GM23338 (cell line): ENCODE measurements around the gene NDUFS6. TPM values are rescaled to one million over a fixed set of nuclear protein-coding genes. Genes with fewer than 3 reads are reported as not detected.

Experiments
- ATAC-seq: fragments of 200-7000 bp; cut with Tn5 transposase; 3 replicates; pipeline ENCODE4 v1.9.1; 2020
- DNase-seq: peaks from one replicate; pipeline ENCODE4 v3.0.0-alpha.2; 2015; ENCODE audit warnings: low spot score
- H2AFZ ChIP-seq: fragments of 200-600 bp; sonication (generic); 2 replicates; pipeline ENCODE4 v1.8.0; 2016; ENCODE audit warnings: antibody characterized with exemption, mild to moderate bottlenecking, moderate library complexity
- H3F3A ChIP-seq: fragments of 200-600 bp; sonication (generic); replicated peaks from 2 replicates; pipeline ENCODE4 v1.8.0; 2017; ENCODE audit warnings: antibody characterized with exemption, mixed run types, low read depth
- H3K27ac ChIP-seq: fragments of 200-600 bp; sonication (generic); 2 replicates; pipeline ENCODE4 v1.6.1; 2016; ENCODE audit warnings: low read depth
- H3K27me3 ChIP-seq: fragments of 200-600 bp; sonication (generic); 2 replicates; pipeline ENCODE4 v1.8.0; 2016; ENCODE audit warnings: mild to moderate bottlenecking, mixed run types, moderate library complexity; ENCODE audit not compliant: insufficient read depth
- H3K36me3 ChIP-seq: fragments of 200-600 bp; sonication (generic); 2 replicates; pipeline ENCODE4 v1.8.0; 2016; ENCODE audit warnings: mild to moderate bottlenecking; ENCODE audit not compliant: insufficient read depth
- H3K4me1 ChIP-seq: fragments of 200-600 bp; sonication (generic); 2 replicates; pipeline ENCODE4 v1.8.0; 2016; ENCODE audit warnings: mild to moderate bottlenecking, moderate library complexity; ENCODE audit not compliant: insufficient read depth
- H3K4me2 ChIP-seq: fragments of 200-600 bp; sonication (generic); 2 replicates; pipeline ENCODE4 v1.7.1; 2017; ENCODE audit warnings: mixed run types
- H3K4me3 ChIP-seq: fragments of 200-600 bp; sonication (generic); 2 replicates; pipeline ENCODE4 v1.6.1; 2016; ENCODE audit warnings: mixed run types
- H3K79me2 ChIP-seq: fragments of 200-600 bp; sonication (generic); replicated peaks from 2 replicates; pipeline ENCODE4 v1.8.0; 2017; ENCODE audit warnings: mild to moderate bottlenecking; ENCODE audit not compliant: insufficient read depth
- H3K9me2 ChIP-seq: fragments of 200-600 bp; sonication (generic); 2 replicates; pipeline ENCODE4 v1.8.0; 2017; ENCODE audit not compliant: insufficient read depth
- H4K20me1 ChIP-seq: fragments of 200-600 bp; sonication (generic); replicated peaks from 2 replicates; pipeline ENCODE4 v1.8.0; 2017; ENCODE audit warnings: mild to moderate bottlenecking; ENCODE audit not compliant: insufficient read depth
- H3K27ac Mint-ChIP-seq: 2 replicates; pipeline ENCODE4 v1.8.0; 2020; ENCODE audit warnings: inconsistent platforms, mild to moderate bottlenecking, moderate library complexity, mixed read lengths
- H3K27me3 Mint-ChIP-seq: 3 replicates; pipeline ENCODE4 v1.8.0; 2022; ENCODE audit warnings: low read depth, mild to moderate bottlenecking, moderate library complexity, mixed read lengths, inconsistent platforms; ENCODE audit not compliant: insufficient read depth, poor library complexity
- H3K36me3 Mint-ChIP-seq: 3 replicates; pipeline ENCODE4 v1.8.0; 2021; ENCODE audit warnings: low read depth, mild to moderate bottlenecking, inconsistent platforms, moderate library complexity, mixed read lengths
- H3K4me1 Mint-ChIP-seq: 3 replicates; pipeline ENCODE4 v1.8.0; 2020; ENCODE audit warnings: mild to moderate bottlenecking, inconsistent platforms, mixed read lengths
- H3K4me3 Mint-ChIP-seq: 3 replicates; pipeline ENCODE4 v1.8.0; 2021; ENCODE audit warnings: moderate library complexity, mild to moderate bottlenecking, inconsistent platforms, mixed read lengths
- H3K9me3 Mint-ChIP-seq: 3 replicates; pipeline ENCODE4 v1.8.0; 2020; ENCODE audit warnings: moderate library complexity, mild to moderate bottlenecking, inconsistent platforms, mixed read lengths
- CREB1 ChIP-seq: fragments of 250-450 bp; sonication (Bioruptor Pico); IDR thresholded peaks from 2 replicates; pipeline ENCODE4 v1.5.0; 2020; ENCODE audit warnings: low read depth, mild to moderate bottlenecking, moderate library complexity
- CTCF ChIP-seq, 2 experiments: fragments of 200-600 bp in 1 of 2; sonication (generic) in 1 of 2; conservative IDR thresholded peaks; 2 replicates each; pipeline versions ENCODE4 v1.5.1 to v1.6.1; 2016 to 2017; ENCODE audit warnings: antibody characterized with exemption in 2 of 2, low read depth in 2 of 2, mild to moderate bottlenecking in 2 of 2, moderate library complexity in 1 of 2
- ETS1 ChIP-seq: IDR thresholded peaks from 2 replicates; pipeline ENCODE4 v1.6.1; 2016; ENCODE audit warnings: antibody characterized with exemption
- EZH2 ChIP-seq: fragments of 200-600 bp; sonication (generic); IDR thresholded peaks from one replicate; pipeline ENCODE4 v1.8.0; 2017; ENCODE audit warnings: antibody characterized with exemption, mild to moderate bottlenecking, low read depth; ENCODE audit not compliant: unreplicated experiment
- EZH2phosphoT487 ChIP-seq: fragments of 200-600 bp; sonication (generic); IDR thresholded peaks from one replicate; pipeline ENCODE4 v1.8.1; 2018; ENCODE audit warnings: antibody characterized with exemption; ENCODE audit not compliant: unreplicated experiment
- JUNB ChIP-seq: IDR thresholded peaks from one replicate; pipeline ENCODE4 v1.6.1; 2016; ENCODE audit warnings: antibody characterized with exemption; ENCODE audit not compliant: unreplicated experiment
- NANOG ChIP-seq: IDR thresholded peaks from 2 replicates; pipeline ENCODE4 v1.6.1; 2016; ENCODE audit warnings: antibody characterized with exemption, borderline replicate concordance
- POLR2AphosphoS5 ChIP-seq: IDR thresholded peaks from 2 replicates; pipeline ENCODE4 v1.6.1; 2016; ENCODE audit warnings: antibody characterized with exemption, low read depth
- REST ChIP-seq: IDR thresholded peaks from one replicate; pipeline ENCODE4 v1.6.1; 2018; ENCODE audit warnings: antibody characterized with exemption; ENCODE audit not compliant: unreplicated experiment
- STAT1 ChIP-seq: IDR thresholded peaks from one replicate; pipeline ENCODE4 v1.6.1; 2016; ENCODE audit warnings: antibody characterized with exemption; ENCODE audit not compliant: unreplicated experiment
- ZNF114 ChIP-seq: fragments of 250-450 bp; sonication (Bioruptor Pico); IDR thresholded peaks from 2 replicates; pipeline ENCODE4 v1.5.0; 2020; ENCODE audit warnings: mild to moderate bottlenecking, moderate library complexity
- ZNF331 ChIP-seq: fragments of 250-450 bp; sonication (Bioruptor Pico); IDR thresholded peaks from 2 replicates; pipeline ENCODE4 v1.5.0; 2020; ENCODE audit warnings: low read depth, mild to moderate bottlenecking, moderate library complexity
- ZNF462 ChIP-seq: fragments of 250-450 bp; sonication (Bioruptor Pico); IDR thresholded peaks from 2 replicates; pipeline ENCODE4 v1.5.0; 2020; ENCODE audit warnings: mild to moderate bottlenecking, moderate library complexity
- polyA plus RNA-seq: library from polyadenylated mRNA; unstranded; fragments of >200 nt; fragmentation: Nextera tagmentation; extraction: Ambion mirVana; gene quantifications from 2 replicates; pipeline ENCODE4 v1.2.1, GENCODE V29; 2016
- total RNA-seq: library from RNA; depleted of rRNA; stranded (reverse); fragments of >200 nt; shearing (Covaris generic); gene quantifications from 2 replicates; pipeline ENCODE4 v1.2.3, GENCODE V29; 2014

Gene NDUFS6
- total and polyA plus RNA-seq, 2 experiments from 2014 or later = 94.8 to 289 TPM

GRCh38 chr5:1835431-1835830 lies 34.2 kb downstream of the NDUFS6 start:
- H3K4me3 Mint-ChIP-seq = no peak overlapping the region
- H2AFZ ChIP-seq = no peak overlapping the region
- no peaks in the 10 kb centered on the region for H3K27me3 ChIP-seq
- no peaks in the 10 kb centered on the region for H3K36me3 Mint-ChIP-seq
- H3K36me3 ChIP-seq = no peaks in the 10 kb centered on the region
- no peaks in the 10 kb centered on the region for H3F3A ChIP-seq
- no peaks in the 10 kb centered on the region for H4K20me1 ChIP-seq
- no peak overlapping the region for H3K4me3 ChIP-seq
- DNase-seq (no peak), ATAC-seq (no peak)
- no peak overlapping the region for H3K27ac Mint-ChIP-seq
- no peaks in the 10 kb centered on the region for H3K9me3 Mint-ChIP-seq
- no peaks in the 10 kb centered on the region for H3K9me2 ChIP-seq
- H3K4me1 Mint-ChIP-seq = peaks cover 42% of the 10 kb centered on the region
- H3K27me3 Mint-ChIP-seq = peaks cover 9% of the 10 kb centered on the region
- H3K4me1 ChIP-seq = peaks cover 20% of the 10 kb centered on the region
- no peak overlapping the region for H3K27ac ChIP-seq
- no peaks in the 10 kb centered on the region for H3K79me2 ChIP-seq
- no peak for TF ChIP-seq STAT1
- no peak for TF ChIP-seq CTCF (conservative IDR thresholded peaks at IDR 0.05; ENCODE audit: low read depth in 2 of 2)
- no peak for TF ChIP-seq ETS1
- TF ChIP-seq CREB1 (CRISPR knock-in tag) = no peak
- TF ChIP-seq REST = no peak
- no peak for TF ChIP-seq NANOG
- no peak for TF ChIP-seq JUNB
- TF ChIP-seq ZNF331 (CRISPR knock-in tag) = no peak
- TF ChIP-seq EZH2 = no peak
- no peak for TF ChIP-seq EZH2phosphoT487
- TF ChIP-seq POLR2AphosphoS5 = no peak
- TF ChIP-seq ZNF114 (CRISPR knock-in tag) = no peak
- TF ChIP-seq ZNF462 (CRISPR knock-in tag) = no peak
- H3K4me2 ChIP-seq = no peak overlapping the region
